Mesenchymal stem cell (in vitro differentiated cells and primary cell): Measurements from ENCODE around the gene CBARP.

Experiments
- DNase-seq: peaks from one replicate; pipeline ENCODE4 v3.0.0-alpha.2; 2013
- H2AFZ ChIP-seq: one replicate; pipeline ENCODE4 v1.6.1; 2013; ENCODE audit warnings: low read depth, mild to moderate bottlenecking, control low read depth, inconsistent platforms, low read length, moderate library complexity
- H2AK5ac ChIP-seq: 2 replicates; pipeline ENCODE4 v1.6.1; 2013; ENCODE audit warnings: low read length, moderate library complexity, mild to moderate bottlenecking, inconsistent platforms; ENCODE audit not compliant: severe bottlenecking
- H2BK120ac ChIP-seq: one replicate; pipeline ENCODE4 v1.6.1; 2013; ENCODE audit warnings: low read depth, mild to moderate bottlenecking, inconsistent platforms, low read length, moderate library complexity
- H2BK12ac ChIP-seq, 2 experiments: one replicate each; pipeline ENCODE4 v1.6.1; 2013; ENCODE audit warnings: inconsistent platforms in 2 of 2, low read length in 2 of 2, mild to moderate bottlenecking in 2 of 2, moderate library complexity in 2 of 2, control low read depth in 1 of 2
- H2BK15ac ChIP-seq: one replicate; pipeline ENCODE4 v1.6.1; 2013; ENCODE audit warnings: mild to moderate bottlenecking, low read depth, inconsistent platforms; ENCODE audit not compliant: poor library complexity, severe bottlenecking
- H2BK5ac ChIP-seq: 2 replicates; pipeline ENCODE4 v1.6.1; 2013; ENCODE audit warnings: low read depth, mild to moderate bottlenecking, low read length, control low read depth, inconsistent platforms; ENCODE audit not compliant: poor library complexity, severe bottlenecking
- H3K14ac ChIP-seq, 2 experiments: one replicate each; pipeline ENCODE4 v1.6.1; 2013; ENCODE audit warnings: inconsistent platforms in 2 of 2, low read length in 2 of 2, control low read depth in 1 of 2, mild to moderate bottlenecking in 1 of 2, moderate library complexity in 1 of 2
- H3K18ac ChIP-seq, 2 experiments: one replicate each; pipeline ENCODE4 v1.6.1; 2013; ENCODE audit warnings: inconsistent platforms in 2 of 2, low read length in 2 of 2, control low read depth in 1 of 2, low read depth in 1 of 2, mild to moderate bottlenecking in 1 of 2
- H3K23ac ChIP-seq, 2 experiments: one replicate each; pipeline ENCODE4 v1.6.1; 2013; ENCODE audit warnings: inconsistent platforms in 2 of 2, low read length in 2 of 2, mild to moderate bottlenecking in 2 of 2, moderate library complexity in 2 of 2, control low read depth in 1 of 2
- H3K27ac ChIP-seq: 2 replicates; pipeline ENCODE4 v1.5.1; 2013; ENCODE audit warnings: mild to moderate bottlenecking, moderate library complexity, low read length, control low read depth, inconsistent platforms; ENCODE audit not compliant: poor library complexity, severe bottlenecking
- H3K27me3 ChIP-seq, 2 experiments: 2 replicates each; pipeline versions ENCODE4 v1.6.1 to v1.7.0; 2013; ENCODE audit warnings: low read length in 2 of 2, mild to moderate bottlenecking in 2 of 2, moderate library complexity in 2 of 2, control low read depth in 1 of 2, inconsistent platforms in 1 of 2; ENCODE audit not compliant: control insufficient read depth in 1 of 2, insufficient read depth in 1 of 2
- H3K36me3 ChIP-seq, 2 experiments: 2 replicates each; pipeline versions ENCODE4 v1.6.1 to v1.7.0; 2013; ENCODE audit warnings: low read length in 2 of 2, control low read depth in 1 of 2, inconsistent platforms in 1 of 2, low read depth in 1 of 2, mild to moderate bottlenecking in 1 of 2; ENCODE audit not compliant: insufficient read depth in 2 of 2, control insufficient read depth in 1 of 2
- H3K4ac ChIP-seq, 2 experiments: one replicate each; pipeline ENCODE4 v1.6.1; 2013; ENCODE audit warnings: inconsistent platforms in 2 of 2, low read length in 2 of 2, mild to moderate bottlenecking in 2 of 2, moderate library complexity in 2 of 2, control low read depth in 1 of 2, low read depth in 1 of 2
- H3K4me1 ChIP-seq: 2 replicates; pipeline ENCODE4 v1.6.1; 2013; ENCODE audit warnings: low read depth, low read length, control low read depth; ENCODE audit not compliant: control insufficient read depth, insufficient read depth
- H3K4me2 ChIP-seq: 2 replicates; pipeline ENCODE4 v1.6.1; 2013; ENCODE audit warnings: low read length, mild to moderate bottlenecking, inconsistent platforms; ENCODE audit not compliant: poor library complexity, severe bottlenecking
- H3K4me3 ChIP-seq, 2 experiments: 2 replicates each; pipeline versions ENCODE4 v1.5.1 to v1.7.0; 2013; ENCODE audit warnings: low read length in 2 of 2, mild to moderate bottlenecking in 2 of 2, control low read depth in 1 of 2, low read depth in 1 of 2; ENCODE audit not compliant: insufficient read depth in 1 of 2
- H3K79me1 ChIP-seq: replicated peaks from 2 replicates; pipeline ENCODE4 v1.6.1; 2013; ENCODE audit warnings: mild to moderate bottlenecking, control low read depth, low read length, inconsistent platforms; ENCODE audit not compliant: poor library complexity, severe bottlenecking
- H3K9ac ChIP-seq: 2 replicates; pipeline ENCODE4 v1.7.0; 2013; ENCODE audit warnings: mild to moderate bottlenecking, low read length, moderate library complexity
- H3K9me3 ChIP-seq: 2 replicates; pipeline ENCODE4 v1.7.0; 2013; ENCODE audit warnings: mild to moderate bottlenecking, low read length; ENCODE audit not compliant: control insufficient read depth
- H4K8ac ChIP-seq: one replicate; pipeline ENCODE4 v1.6.1; 2013; ENCODE audit warnings: inconsistent platforms, mild to moderate bottlenecking, low read length, moderate library complexity
- H4K91ac ChIP-seq: one replicate; pipeline ENCODE4 v1.6.1; 2013; ENCODE audit warnings: mild to moderate bottlenecking, low read length, inconsistent platforms
- WGBS: methylation state at CpG from one replicate; pipeline ENCODE4 v1.1.7; 2013; ENCODE audit warnings: mixed read lengths; 5-methylcytosine and 5-hydroxymethylcytosine counted together

The CBARP gene

DNA sequence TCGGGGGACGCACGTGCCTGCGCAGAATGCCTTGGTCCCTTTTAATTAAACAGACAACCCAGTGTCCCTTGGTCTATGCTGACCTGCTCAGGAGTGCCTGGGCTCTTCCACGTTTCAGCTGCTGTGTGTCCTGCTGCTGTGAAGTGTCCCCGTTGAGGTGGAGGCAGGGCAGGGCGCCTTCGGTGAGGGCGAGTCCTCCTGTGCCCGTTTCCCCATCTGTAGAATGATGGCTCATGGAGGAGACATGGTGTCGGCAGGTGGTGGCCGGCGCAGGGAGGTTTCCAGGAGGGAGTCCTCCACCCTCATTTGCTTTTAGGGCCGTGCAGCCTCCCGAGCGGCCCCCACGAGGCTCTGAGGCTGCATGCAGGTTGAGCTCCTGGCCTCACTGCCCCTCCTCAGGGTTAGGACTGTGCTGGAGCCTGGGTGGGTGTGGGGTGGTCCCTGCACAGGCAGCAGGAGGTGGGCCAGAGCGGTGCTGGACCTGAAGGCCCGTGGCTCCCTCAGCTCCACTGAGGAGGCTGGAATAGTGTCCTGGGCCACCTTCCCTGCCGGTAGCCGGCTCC is 23.4 kb downstream of the CBARP start:
- H2AFZ ChIP-seq, result no peak overlapping the region
- WGBS, result 85% methylated on average over 21 of the region's 21 CpGs
- peak overlapping the region; percentile 24 to 76 for H3K18ac ChIP-seq
- no peak overlapping the region for H3K4me2 ChIP-seq
- peak overlapping the region in 1 of 2 experiments; percentile 79 for H2BK12ac ChIP-seq
- no peak overlapping the region for H3K9ac ChIP-seq
- H4K8ac ChIP-seq, result peak overlapping the region; percentile 33
- no peak overlapping the region for H2BK5ac ChIP-seq
- H2AK5ac ChIP-seq, result no peak overlapping the region
- DNase-seq, result no peak
- H3K36me3 ChIP-seq, result peaks cover 10 to 59% of the 10 kb centered on the region in 2 experiments
- peak overlapping the region; percentile 78 for H4K91ac ChIP-seq
- H3K27ac ChIP-seq, result peak overlapping the region; percentile 71
- H2BK120ac ChIP-seq, result no peak overlapping the region
- peaks cover 60% of the 10 kb centered on the region for H3K4me1 ChIP-seq
- peaks cover 2% of the 10 kb centered on the region for H3K79me1 ChIP-seq
- peak overlapping the region; percentile 20 for H2BK15ac ChIP-seq
- no peaks in the 10 kb centered on the region for H3K27me3 ChIP-seq
- no peak overlapping the region for H3K4me3 ChIP-seq
- peak overlapping the region in 1 of 2 experiments; percentile 50 for H3K14ac ChIP-seq
- H3K23ac ChIP-seq, result peak overlapping the region in 1 of 2 experiments; percentile 25
- H3K4ac ChIP-seq, result peak overlapping the region; percentile 41 to 80
- H3K9me3 ChIP-seq, result no peaks in the 10 kb centered on the region

DNA sequence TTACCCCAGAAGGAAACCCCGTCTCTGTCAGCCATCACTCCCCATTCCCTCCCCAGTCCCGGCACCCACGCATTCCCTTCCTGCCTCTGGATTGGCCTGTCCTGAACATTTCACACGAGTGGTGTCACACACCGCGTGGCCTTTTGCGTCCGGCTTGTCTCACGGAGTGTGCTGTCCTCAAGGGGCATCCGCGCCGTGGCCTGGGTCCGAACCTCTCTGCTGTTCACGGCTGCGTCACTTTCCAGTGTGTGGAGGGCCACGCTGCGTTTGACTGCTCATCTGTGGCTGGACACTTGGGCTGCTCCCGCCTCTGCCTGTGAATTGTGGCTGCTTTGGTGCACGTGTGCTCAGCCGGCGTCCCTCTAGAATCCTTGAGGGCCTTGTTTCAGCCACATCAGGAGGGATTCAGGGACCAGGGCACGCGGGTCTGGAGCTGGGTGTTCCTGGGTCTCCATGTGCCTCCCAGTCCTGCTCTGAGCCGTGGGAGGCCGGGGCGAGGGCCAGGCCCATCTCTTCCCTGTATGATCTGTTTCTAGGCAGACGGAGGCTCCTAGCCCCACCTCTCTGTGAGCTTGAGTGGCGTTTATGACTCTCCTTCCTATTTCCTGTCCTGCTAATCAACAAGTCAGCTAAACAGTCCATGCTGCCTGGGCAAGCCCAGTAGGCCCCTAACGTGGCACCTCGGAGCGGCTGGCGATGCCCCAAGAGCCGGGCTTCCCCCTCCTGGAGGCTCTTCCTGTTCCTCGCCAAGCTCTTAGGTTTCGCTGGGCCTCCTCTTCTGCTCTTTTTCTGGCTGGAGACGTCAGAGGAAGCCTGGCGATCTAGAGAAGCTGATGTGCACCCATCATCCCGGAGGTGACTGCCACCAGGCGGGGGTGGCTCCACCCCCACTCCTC is 24.2 kb downstream of the CBARP start:
- no peak overlapping the region for H2BK120ac ChIP-seq

DNA sequence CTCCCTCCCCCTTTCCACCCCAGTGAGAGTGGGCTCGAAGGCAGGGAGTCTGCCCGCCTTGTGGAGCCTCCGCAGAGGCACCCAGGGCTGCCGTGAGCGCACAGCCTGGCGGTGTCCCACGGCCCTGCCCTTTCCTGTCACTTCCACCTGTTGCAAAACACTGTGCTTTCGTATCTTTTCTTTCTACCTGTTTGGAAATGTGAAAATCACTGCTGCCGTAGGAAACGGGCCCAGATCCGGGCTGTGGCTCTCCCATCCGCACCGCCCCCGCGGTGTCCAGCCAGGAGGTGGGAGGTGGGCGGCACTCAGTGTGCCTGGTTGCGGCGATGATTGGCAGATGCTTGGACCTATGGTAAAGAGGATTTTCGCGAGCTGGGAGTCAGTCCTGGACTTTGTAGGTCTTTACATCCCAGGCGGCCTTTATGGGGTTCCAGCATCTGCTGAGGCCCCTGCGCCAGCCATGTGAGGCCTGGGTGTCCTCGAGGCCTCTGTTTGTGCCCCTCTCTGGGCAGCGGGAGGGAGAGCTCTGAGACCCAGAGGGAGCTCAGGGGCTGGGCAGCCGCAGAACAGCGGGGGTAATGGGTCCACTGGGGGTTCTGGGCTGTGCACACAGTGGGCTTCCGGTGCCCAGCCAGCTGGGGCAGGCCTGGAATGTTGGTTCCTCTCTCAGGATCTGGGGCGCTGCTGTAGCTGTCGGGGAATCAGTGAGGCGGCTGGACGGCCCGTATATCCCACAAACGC is 26.1 kb downstream of the CBARP start:
- H2BK12ac ChIP-seq, result no peak overlapping the region
- no peaks in the 10 kb centered on the region for H3K79me1 ChIP-seq
- no peak overlapping the region for H4K8ac ChIP-seq
- H2AK5ac ChIP-seq, result peak overlapping the region; percentile 23
- H2BK5ac ChIP-seq, result no peak overlapping the region
- H3K4me2 ChIP-seq, result no peak overlapping the region
- 97% methylated on average over 33 of the region's 33 CpGs for WGBS
- H3K23ac ChIP-seq, result no peak overlapping the region
- H3K4ac ChIP-seq, result no peak overlapping the region
- H2BK15ac ChIP-seq, result no peak overlapping the region
- no peak overlapping the region for H3K4me3 ChIP-seq
- no peak for DNase-seq
- H3K27me3 ChIP-seq, result no peaks in the 10 kb centered on the region
- H2BK120ac ChIP-seq, result no peak overlapping the region
- no peak overlapping the region for H2AFZ ChIP-seq
- H4K91ac ChIP-seq, result peak overlapping the region; percentile 32
- H3K18ac ChIP-seq, result no peak overlapping the region
- H3K27ac ChIP-seq, result no peak overlapping the region
- no peak overlapping the region for H3K9ac ChIP-seq
- H3K4me1 ChIP-seq, result peaks cover 66% of the 10 kb centered on the region
- H3K36me3 ChIP-seq, result peaks cover 10 to 50% of the 10 kb centered on the region in 2 experiments
- no peak overlapping the region for H3K14ac ChIP-seq
- H3K9me3 ChIP-seq, result no peaks in the 10 kb centered on the region

More for the DNA sequence above, 24.2 kb downstream of the CBARP start:
- Histone ChIP-seq H3K9ac (peak overlapping the region; percentile 17), H2AFZ (no peak overlapping the region), H3K18ac (peak overlapping the region; percentile 80 to 93), H3K79me1 (peaks cover 2% of the 10 kb centered on the region), H2BK5ac (no peak overlapping the region), H4K8ac (peak overlapping the region; percentile 61), H3K9me3 (no peaks in the 10 kb centered on the region), H3K27ac (peak overlapping the region; percentile 71), H3K4me1 (peaks cover 63% of the 10 kb centered on the region), H3K23ac (peak overlapping the region in 1 of 2 experiments; percentile 37), H3K4ac (peak overlapping the region; percentile 69 to 80), H3K4me3 (no peak overlapping the region), H3K14ac (peak overlapping the region in 1 of 2 experiments; percentile 50), H3K27me3 (no peaks in the 10 kb centered on the region), H2BK15ac (no peak overlapping the region), H2AK5ac (peak overlapping the region; percentile 52), H3K4me2 (no peak overlapping the region), H3K36me3 (peaks cover 10 to 60% of the 10 kb centered on the region in 2 experiments), H2BK12ac (peak overlapping the region; percentile 88 to 97), H4K91ac (peak overlapping the region; percentile 79)
- DNase-seq, result peak; percentile 90
- WGBS, result 54% methylated on average over 39 of the region's 39 CpGs
